H1 (cell line): ENCODE data around the gene KCNQ1. TPM values are rescaled to one million over a fixed set of nuclear protein-coding genes. Genes with fewer than 3 reads are reported as not detected.

ENCODE experiments used
- CTCF ChIA-PET: fragments of 300-600 bp; sonication (Branson Sonifier 250); formaldehyde crosslinking; loops from one replicate; lab custom pipeline; 2021; ENCODE audit not compliant: partially characterized antibody; lab: Charles Lee
- POLR2A ChIA-PET: fragments of 300-600 bp; sonication (Branson Sonifier 250); formaldehyde crosslinking; loops from one replicate; lab custom pipeline; 2021; ENCODE audit warnings: inconsistent platforms; ENCODE audit not compliant: partially characterized antibody; lab: Charles Lee
- DNase-seq, 2 experiments: peaks; one replicate each; pipeline versions ENCODE4 v3.0.0 to v3.0.0-alpha.2; 2010 to 2022; ENCODE audit warnings: low spot score in 2 of 2, low read depth in 1 of 2, mixed read lengths in 1 of 2
- FAIRE-seq: peaks from 2 replicates; lab custom pipeline; 2011; peaks lifted over from hg19 to GRCh38; lab: Jason Lieb, UNC
- H2AFZ ChIP-seq: 2 replicates; pipeline ENCODE4 v1.8.1; 2012; ENCODE audit warnings: low read length, inconsistent platforms
- H2AK5ac ChIP-seq: 2 replicates; pipeline ENCODE4 v1.6.1; 2013; ENCODE audit warnings: low read depth, low read length
- H2BK120ac ChIP-seq: replicated peaks from 2 replicates; pipeline ENCODE3; 2013; ENCODE audit warnings: low read depth, low read length, inconsistent platforms
- H2BK12ac ChIP-seq: 2 replicates; pipeline ENCODE4 v1.6.1; 2013; ENCODE audit warnings: low read depth, low read length
- H2BK15ac ChIP-seq: 2 replicates; pipeline ENCODE4 v1.6.1; 2013; ENCODE audit warnings: low read length
- H2BK20ac ChIP-seq: 2 replicates; pipeline ENCODE4 v1.6.1; 2013; ENCODE audit warnings: low read length
- H2BK5ac ChIP-seq: 2 replicates; pipeline ENCODE4 v1.6.1; 2013; ENCODE audit warnings: low read depth, low read length
- H3K14ac ChIP-seq: 2 replicates; pipeline ENCODE4 v1.6.1; 2013; ENCODE audit warnings: inconsistent platforms; ENCODE audit not compliant: insufficient read length
- H3K18ac ChIP-seq: 2 replicates; pipeline ENCODE4 v1.6.1; 2013; ENCODE audit warnings: low read length; ENCODE audit errors: extremely low read depth
- H3K23ac ChIP-seq: 2 replicates; pipeline ENCODE4 v1.6.1; 2013; ENCODE audit warnings: inconsistent platforms; ENCODE audit not compliant: insufficient read length
- H3K23me2 ChIP-seq: 2 replicates; pipeline ENCODE4 v1.6.1; 2013; ENCODE audit warnings: low read depth, low read length
- H3K27ac ChIP-seq: 2 replicates; pipeline ENCODE4 v1.6.1; 2011; ENCODE audit warnings: low read depth, low read length, inconsistent platforms
- H3K27me3 ChIP-seq, 4 experiments: replicated peaks in 1 of 4; 1 replicate in 1 of 4; 2 replicates in 3 of 4; pipeline versions ENCODE4 v1.6.1 to v1.8.1; 2011 to 2013; ENCODE audit warnings: low read length in 3 of 4, mild to moderate bottlenecking in 3 of 4, inconsistent platforms in 2 of 4, mixed read lengths in 2 of 4, moderate library complexity in 1 of 4; ENCODE audit not compliant: control insufficient read depth in 3 of 4, insufficient read depth in 3 of 4; ENCODE audit errors: extremely low read depth in 1 of 4
- H3K36me3 ChIP-seq, 4 experiments: 2 replicates each; pipeline versions ENCODE4 v1.6.1 to v1.8.1; 2011 to 2013; ENCODE audit warnings: mild to moderate bottlenecking in 4 of 4, low read length in 3 of 4, moderate library complexity in 2 of 4, control low read depth in 1 of 4, inconsistent platforms in 1 of 4; ENCODE audit not compliant: insufficient read depth in 4 of 4, control insufficient read depth in 2 of 4
- H3K4ac ChIP-seq: replicated peaks from 2 replicates; pipeline ENCODE3; 2013; ENCODE audit warnings: low read length, low read depth, mixed read lengths, inconsistent platforms; ENCODE audit not compliant: insufficient read length
- H3K4me1 ChIP-seq, 4 experiments: replicated peaks in 1 of 4; 1 replicate in 1 of 4; 2 replicates in 3 of 4; pipeline versions ENCODE4 v1.6.1 to v1.8.1; 2011 to 2013; ENCODE audit warnings: low read length in 3 of 4, inconsistent platforms in 2 of 4, mixed read lengths in 1 of 4; ENCODE audit not compliant: insufficient read depth in 4 of 4, control insufficient read depth in 3 of 4
- H3K4me2 ChIP-seq, 2 experiments: 2 replicates each; pipeline versions ENCODE4 v1.6.1 to v1.8.1; 2011 to 2013; ENCODE audit warnings: low read depth in 2 of 2, low read length in 2 of 2, control low read depth in 1 of 2, inconsistent platforms in 1 of 2, mild to moderate bottlenecking in 1 of 2; ENCODE audit not compliant: insufficient read depth in 1 of 2
- H3K4me3 ChIP-seq, 4 experiments: fragments of 200-600, 300-600 bp in 1 of 4; sonication (generic), shearing (Covaris generic), sonication (Bioruptor Twin) in 1 of 4; 2 replicates each; pipeline versions ENCODE4 v1.5.1 to v1.8.1; 2011 to 2016; ENCODE audit warnings: low read length in 4 of 4, low read depth in 3 of 4, control low read depth in 2 of 4, inconsistent platforms in 2 of 4, mild to moderate bottlenecking in 2 of 4, mixed read lengths in 1 of 4, moderate library complexity in 1 of 4; ENCODE audit not compliant: insufficient read depth in 2 of 4; ENCODE audit errors: extremely low read depth in 1 of 4
- H3K56ac ChIP-seq: replicated peaks from 2 replicates; pipeline ENCODE3; 2013; ENCODE audit warnings: low read depth, mild to moderate bottlenecking, mixed read lengths, low read length, inconsistent platforms; ENCODE audit not compliant: insufficient read length
- H3K79me1 ChIP-seq: 2 replicates; pipeline ENCODE4 v1.6.1; 2013; ENCODE audit warnings: low read depth, low read length, control low read depth
- H3K79me2 ChIP-seq, 2 experiments: 2 replicates each; pipeline versions ENCODE4 v1.6.1 to v1.8.1; 2012 to 2013; ENCODE audit warnings: low read length in 2 of 2, mild to moderate bottlenecking in 2 of 2, inconsistent platforms in 1 of 2; ENCODE audit not compliant: insufficient read depth in 2 of 2, control insufficient read depth in 1 of 2
- H3K9ac ChIP-seq, 4 experiments: replicated peaks in 1 of 4; 1 replicate in 1 of 4; 2 replicates in 3 of 4; pipeline versions ENCODE4 v1.6.1 to v1.8.1; 2011 to 2013; ENCODE audit warnings: low read depth in 3 of 4, low read length in 3 of 4, control low read depth in 2 of 4, mild to moderate bottlenecking in 2 of 4, moderate library complexity in 2 of 4, inconsistent platforms in 1 of 4; ENCODE audit errors: extremely low read depth in 1 of 4
- H3K9me3 ChIP-seq, 2 experiments: 2 replicates each; pipeline versions ENCODE4 v1.6.1 to v1.8.1; 2012 to 2013; ENCODE audit warnings: mild to moderate bottlenecking in 2 of 2, moderate library complexity in 2 of 2, control low read depth in 1 of 2, inconsistent platforms in 1 of 2, low read depth in 1 of 2, low read length in 1 of 2, mixed read lengths in 1 of 2; ENCODE audit not compliant: insufficient read depth in 2 of 2
- H4K20me1 ChIP-seq, 2 experiments: replicated peaks in 1 of 2; 2 replicates each; pipeline versions ENCODE3 to v1.8.1; 2011 to 2013; ENCODE audit warnings: inconsistent platforms in 2 of 2, low read length in 2 of 2, mild to moderate bottlenecking in 1 of 2; ENCODE audit not compliant: insufficient read depth in 2 of 2, control insufficient read depth in 1 of 2
- H4K5ac ChIP-seq: 2 replicates; pipeline ENCODE4 v1.6.1; 2013; ENCODE audit warnings: low read length, low read depth, mixed read lengths, inconsistent platforms; ENCODE audit not compliant: insufficient read length
- H4K8ac ChIP-seq: 2 replicates; pipeline ENCODE4 v1.8.0; 2013; ENCODE audit warnings: mild to moderate bottlenecking, moderate library complexity, low read length, inconsistent platforms; ENCODE audit not compliant: insufficient read depth; ENCODE audit errors: extremely low read depth
- H4K91ac ChIP-seq: replicated peaks from 2 replicates; pipeline ENCODE3; 2013; ENCODE audit warnings: low read length, mixed read lengths, inconsistent platforms; ENCODE audit not compliant: insufficient read length
- WGBS, 2 experiments: shearing (Covaris generic) in 1 of 2; methylation state at CpG; one replicate each; pipeline versions ENCODE4 v1.1.6 to v1.1.7; 2013 to 2015; ENCODE audit warnings: low lambda C conversion rate in 2 of 2, mixed read lengths in 2 of 2, inconsistent platforms in 1 of 2, low coverage in 1 of 2, missing lambda C conversion rate in 1 of 2; ENCODE audit not compliant: insufficient replicate concordance in 2 of 2, insufficient coverage in 1 of 2, insufficient read length in 1 of 2; ENCODE audit errors: extremely low coverage in 1 of 2, missing lambda C conversion rate in 1 of 2; 5-methylcytosine and 5-hydroxymethylcytosine counted together
- polyA plus RNA-seq, 7 experiments: library from polyadenylated mRNA; depleted of rRNA in 3 of 7; stranded (reverse) in 5 of 7; unstranded in 2 of 7; fragments of >200 nt in 5 of 7; fragments of 200-250 nt in 2 of 7; gene quantifications; 1 replicate in 5 of 7; 2 replicates in 1 of 7; 4 replicates in 1 of 7; pipeline versions ENCODE4 v1.2.1 to v1.2.3, GENCODE V29; 2011 to 2013; ENCODE audit warnings: missing spikeins in 2 of 7, mixed read lengths in 2 of 7
- total RNA-seq: library from RNA; stranded (reverse); fragmentation: NEBNext Ultra II Directional; extraction: Animal tissue kit (Norgen Biotek cat#: 25700); gene quantifications from 2 replicates; pipeline ENCODE4 v1.2.1, GENCODE V29; 2021

Gene KCNQ1
- total and polyA plus RNA-seq, 2 of the 8 experiments (the other 6 are each of a cell fraction or from before 2014, with no cell fraction given) = 1.9 to 2.0 TPM

GRCh38 chr11:2462986-2463765, 18.4 kb downstream of the KCNQ1 start:
- H3K9me3 ChIP-seq = no peaks in the 10 kb centered on the region
- H3K27ac ChIP-seq = no peak overlapping the region
- no peak overlapping the region for H3K4me2 ChIP-seq
- no peaks in the 10 kb centered on the region for H3K36me3 ChIP-seq
- CTCF ChIA-PET = interaction anchor here (1.0 to 2.9 kb wide), 3 partner anchors 68 to 71 kb away, joined by 4 to 14 read pairs (median 4); no protein-coding TSS in a partner anchor
- no peaks in the 10 kb centered on the region for H3K4me1 ChIP-seq
- no peak overlapping the region for H3K14ac ChIP-seq
- no peak overlapping the region for H3K18ac ChIP-seq
- POLR2A ChIA-PET = no interaction called here
- H3K23me2 ChIP-seq = no peaks in the 10 kb centered on the region
- WGBS, 2 experiments = 90% methylated on average over 23 of the region's 24 CpGs; no CpG with 5 or more reads in 1 of the 2 experiments
- H3K9ac ChIP-seq = no peak overlapping the region
- H4K91ac ChIP-seq = no peak overlapping the region
- no peaks in the 10 kb centered on the region for H3K79me2 ChIP-seq
- H3K79me1 ChIP-seq = no peaks in the 10 kb centered on the region
- no peak overlapping the region for H2BK20ac ChIP-seq
- H2BK5ac ChIP-seq = no peak overlapping the region
- H2AK5ac ChIP-seq = no peak overlapping the region
- no peak overlapping the region for H4K5ac ChIP-seq
- no peak overlapping the region for H2BK15ac ChIP-seq
- FAIRE-seq = no peak
- H2BK120ac ChIP-seq = no peak overlapping the region
- DNase-seq = no peak
- no peak overlapping the region for H3K4me3 ChIP-seq
- no peak overlapping the region for H2BK12ac ChIP-seq
- H4K8ac ChIP-seq = no peak overlapping the region
- H3K4ac ChIP-seq = no peak overlapping the region
- H3K23ac ChIP-seq = no peak overlapping the region
- H3K27me3 ChIP-seq = peaks cover 0 to 27% (median 9%) of the 10 kb centered on the region in 4 experiments; a peak in 6 of 7 replicates
- no peak overlapping the region for H3K56ac ChIP-seq
- H2AFZ ChIP-seq = no peak overlapping the region
- no peaks in the 10 kb centered on the region for H4K20me1 ChIP-seq
